ENCODE results near the gene ADAMTSL3.

GRCh38 chr15:83690676-83691075 lies 36.8 kb downstream of the ADAMTSL3 start:
- TF ChIP-seq TARDBP (IDR thresholded peaks at IDR 0.05) = no peak
- TF ChIP-seq FOXM1 (IDR thresholded peaks at IDR 0.05; ENCODE audit: borderline replicate concordance) = no peak
- TF ChIP-seq BHLHE40 (IDR thresholded peaks at IDR 0.05; ENCODE audit: borderline replicate concordance) = no peak
- no peak for TF ChIP-seq SUZ12 (IDR thresholded peaks at IDR 0.05)
- no peak for TF ChIP-seq NFRKB (IDR thresholded peaks at IDR 0.05)
- TF ChIP-seq ELF4 (IDR thresholded peaks at IDR 0.05) = no peak
- TF ChIP-seq SP1 (IDR thresholded peaks at IDR 0.05) = no peak
- TF ChIP-seq L3MBTL2 (conservative IDR thresholded peaks at IDR 0.05) = no peak
- no peak for TF ChIP-seq ZNF384 (IDR thresholded peaks at IDR 0.05)
- TF ChIP-seq CTBP1 (IDR thresholded peaks at IDR 0.05; ENCODE audit: borderline replicate concordance) = no peak

Measured in HEK293T (cell line).